ENCODE measurements around the gene CD7.
A peak's percentile ranks its signal among the peaks of the same experiment; 100 is the strongest.

Gene CD7

GRCh38 chr17:82346342-82347300 lies 29.2 kb upstream of the CD7 start:
- no peak for DNase-seq

- no peak for DNase-seq
These were observed 28.0 kb upstream of the CD7 start for GRCh38 chr17:82345151-82345976.

GRCh38 chr17:82344175-82344907 lies 26.9 kb upstream of the CD7 start:
- DNase-seq = no peak

GRCh38 chr17:82343560-82343959 lies 26.2 kb upstream of the CD7 start:
- no peak for DNase-seq

- no peak for DNase-seq
These were observed 25.1 kb upstream of the CD7 start for GRCh38 chr17:82342361-82343079.

GRCh38 chr17:82339634-82340580 lies 22.5 kb upstream of the CD7 start:
- DNase-seq = no peak

- no peak for DNase-seq
These were observed 21.6 kb upstream of the CD7 start for GRCh38 chr17:82338858-82339633.

GRCh38 chr17:82334622-82335394 lies 17.4 kb upstream of the CD7 start:
- no peak for DNase-seq

- DNase-seq = no peak
These were observed 16.8 kb upstream of the CD7 start for GRCh38 chr17:82334204-82334621.

- peak; percentile 15 for DNase-seq
These were observed 16.1 kb upstream of the CD7 start, which contains the start of gene SECTM1 for GRCh38 chr17:82333279-82334171. Gene SECTM1 (minus strand): TSS chr17:82333766. CDS start chr17:82327240, 6,526 bp downstream.

- peak; percentile 28 for DNase-seq
These were observed 15.4 kb upstream of the CD7 start for GRCh38 chr17:82332669-82333278.

GRCh38 chr17:82331345-82331939 lies 14.0 kb upstream of the CD7 start:
- DNase-seq = no peak

GRCh38 chr17:82330322-82331239 lies 13.2 kb upstream of the CD7 start:
- peak; percentile 37 for DNase-seq

- no peak for DNase-seq
These were observed 12.4 kb upstream of the CD7 start for GRCh38 chr17:82329683-82330321.

GRCh38 chr17:82328994-82329507 lies 11.6 kb upstream of the CD7 start:
- DNase-seq = no peak

Data from NCI-H748 treated with DMSO at 0.1 percent for 48 hours (cell line).